Superior temporal gyrus (tissue), 1 donor: ENCODE data around the gene RPLP1.

Experiments used
- DNase-seq: peaks from one replicate; pipeline ENCODE4 v3.0.0-alpha.2; 2016; ENCODE audit errors: extremely low spot score

The RPLP1 gene

DNA sequence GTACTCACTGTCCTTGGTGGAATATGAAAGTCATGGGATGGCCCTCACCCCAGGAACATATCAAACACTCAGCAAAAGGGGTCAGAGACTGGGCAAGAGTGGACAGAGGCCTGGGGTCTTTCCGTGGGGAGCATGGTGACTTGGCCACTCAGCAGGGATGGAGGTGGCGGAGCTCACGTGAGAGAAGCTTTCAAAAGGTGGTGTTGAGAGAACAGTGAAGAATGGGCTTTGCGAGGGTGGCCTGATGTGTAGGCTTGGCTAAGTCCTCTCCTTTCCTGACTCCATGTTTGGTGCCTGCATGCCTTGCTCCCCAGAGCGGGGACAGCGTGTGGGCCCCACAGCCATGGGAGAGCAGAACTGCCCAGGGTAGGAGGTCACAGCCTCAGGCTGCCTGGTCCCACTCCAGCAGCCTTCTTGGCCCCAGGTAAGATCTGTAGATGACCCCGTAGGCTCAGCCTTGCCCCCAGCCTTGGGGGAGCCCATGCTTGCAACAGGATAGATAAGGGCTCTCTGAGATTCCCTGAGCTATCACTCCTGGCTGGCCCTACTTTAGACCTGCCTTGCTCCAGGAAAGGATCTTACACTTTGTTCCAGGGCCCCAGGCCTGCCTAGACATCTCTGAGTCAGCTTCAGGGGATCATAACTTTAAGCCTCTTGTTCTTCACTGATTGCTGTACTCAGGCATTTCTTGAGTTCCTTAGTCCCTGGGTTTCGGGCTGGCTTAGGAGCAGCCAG is 17.0 kb downstream of the RPLP1 start:
- no peak for DNase-seq

DNA sequence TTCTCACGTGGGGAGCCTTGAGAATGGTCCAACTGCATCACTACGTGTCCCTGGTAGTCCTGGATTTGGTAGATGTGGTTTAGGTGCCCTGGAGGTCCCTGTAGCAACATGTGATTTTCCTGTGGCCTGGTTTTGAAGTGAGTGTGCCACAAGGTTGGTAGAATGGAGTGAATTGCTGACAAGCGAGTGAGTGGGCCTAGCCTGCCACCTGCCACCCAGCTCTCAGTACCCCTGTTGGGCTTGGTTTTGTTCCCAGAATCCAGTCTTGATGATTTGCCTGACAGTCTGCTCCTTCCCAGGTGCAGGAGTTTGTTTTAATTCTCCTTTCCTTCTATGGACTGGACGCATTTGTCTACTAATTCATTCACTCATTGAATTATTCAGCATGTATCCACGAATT is 19.4 kb downstream of the RPLP1 start:
- DNase-seq, result no peak

DNA sequence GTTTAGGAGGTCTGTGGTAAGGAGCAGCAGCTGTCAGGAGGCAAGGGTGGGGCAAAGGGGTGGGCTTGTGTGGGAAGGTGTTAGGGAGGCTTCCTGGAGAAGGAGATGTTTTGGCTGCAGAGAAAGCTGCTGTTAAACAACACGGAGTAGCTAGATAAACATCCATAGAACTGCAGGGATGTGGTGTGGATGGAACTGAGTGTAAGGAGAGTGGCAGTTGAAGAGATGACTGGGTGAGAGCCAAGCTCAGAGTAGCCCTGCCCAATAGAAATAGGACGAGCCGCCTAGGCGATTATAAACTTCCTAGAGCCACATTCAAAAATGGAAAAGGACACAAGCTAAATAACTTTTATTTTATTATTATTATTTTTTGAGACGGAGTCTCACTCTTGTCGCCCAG is 19.9 kb downstream of the RPLP1 start:
- DNase-seq, result no peak

DNA sequence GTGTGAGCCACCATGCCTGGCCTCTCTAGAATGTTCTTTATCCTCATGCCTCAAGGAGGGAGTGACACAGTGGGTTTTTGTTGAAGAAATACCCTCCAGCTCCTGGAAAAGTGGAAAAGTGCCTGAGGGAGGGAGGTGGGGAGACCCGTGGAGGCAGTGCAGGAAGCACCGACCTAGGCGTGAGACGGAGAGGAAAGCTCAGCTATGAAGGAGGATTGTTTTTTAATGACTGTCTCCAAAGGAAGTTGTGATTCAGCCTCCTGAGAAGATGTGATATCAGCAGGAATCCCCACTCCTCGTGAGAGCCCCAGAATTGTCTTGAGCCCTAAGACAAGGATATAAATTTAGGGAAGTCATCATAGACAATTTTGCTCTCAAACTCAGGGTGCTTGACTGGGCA is 21.7 kb downstream of the RPLP1 start:
- no peak for DNase-seq

DNA sequence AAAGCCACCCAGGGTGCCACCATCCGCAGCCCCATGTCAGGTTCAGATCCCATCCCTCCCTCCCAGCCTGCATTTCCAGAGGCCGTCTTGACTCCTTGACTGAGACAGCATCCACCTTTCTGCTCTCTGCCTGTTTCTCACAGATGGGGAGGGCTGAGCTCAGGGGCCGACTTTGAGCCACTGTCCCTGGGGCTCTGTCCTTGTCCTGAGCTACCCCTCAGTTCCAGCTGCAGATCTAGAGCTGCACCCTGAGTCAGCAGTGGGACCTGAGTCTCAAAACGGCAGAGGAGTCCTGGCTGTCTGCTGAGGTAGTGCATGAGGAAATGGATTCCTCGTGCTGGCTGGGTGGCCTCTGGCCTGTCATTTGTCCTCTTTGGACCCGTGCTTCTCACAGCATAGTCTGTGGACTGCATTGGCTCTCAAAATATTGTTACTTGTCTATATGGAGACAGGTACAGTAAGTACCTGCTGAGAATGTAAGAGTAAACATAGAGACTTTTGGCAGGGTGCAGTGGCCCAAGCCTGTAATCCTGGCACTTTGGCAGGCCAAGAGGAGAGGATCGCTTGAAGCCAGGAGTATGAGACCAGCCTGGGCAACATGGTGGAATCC is 22.3 kb downstream of the RPLP1 start:
- DNase-seq, result no peak

DNA sequence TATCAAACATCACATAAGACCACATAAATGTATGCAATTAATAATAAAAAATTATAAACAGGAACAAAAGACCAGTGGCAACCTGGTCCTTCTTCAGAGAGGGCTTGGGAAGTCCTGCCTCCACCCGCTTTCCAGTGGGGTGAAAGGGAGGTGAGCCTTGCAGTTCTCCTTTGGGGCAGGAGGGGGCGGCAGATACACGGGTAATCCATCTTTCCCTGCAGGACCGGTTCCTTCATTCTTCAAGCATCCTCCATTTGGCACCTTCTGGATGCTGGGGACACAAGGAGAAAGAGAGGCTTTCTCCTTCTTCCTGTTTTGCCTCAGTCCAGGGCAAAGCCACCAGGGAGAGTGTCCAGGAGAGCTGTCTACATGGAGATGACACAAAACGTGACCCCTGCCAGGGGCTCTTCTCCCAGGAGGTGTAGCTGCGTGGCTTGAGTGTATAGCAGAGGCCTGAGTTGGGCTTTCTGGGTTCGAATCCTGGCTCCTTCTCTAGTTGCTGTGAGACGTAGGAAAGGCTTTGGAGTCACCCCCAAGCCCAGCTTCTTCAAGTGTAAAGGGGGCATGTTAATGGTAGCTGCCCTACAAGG is 23.2 kb downstream of the RPLP1 start:
- peak; percentile 83 for DNase-seq

DNA sequence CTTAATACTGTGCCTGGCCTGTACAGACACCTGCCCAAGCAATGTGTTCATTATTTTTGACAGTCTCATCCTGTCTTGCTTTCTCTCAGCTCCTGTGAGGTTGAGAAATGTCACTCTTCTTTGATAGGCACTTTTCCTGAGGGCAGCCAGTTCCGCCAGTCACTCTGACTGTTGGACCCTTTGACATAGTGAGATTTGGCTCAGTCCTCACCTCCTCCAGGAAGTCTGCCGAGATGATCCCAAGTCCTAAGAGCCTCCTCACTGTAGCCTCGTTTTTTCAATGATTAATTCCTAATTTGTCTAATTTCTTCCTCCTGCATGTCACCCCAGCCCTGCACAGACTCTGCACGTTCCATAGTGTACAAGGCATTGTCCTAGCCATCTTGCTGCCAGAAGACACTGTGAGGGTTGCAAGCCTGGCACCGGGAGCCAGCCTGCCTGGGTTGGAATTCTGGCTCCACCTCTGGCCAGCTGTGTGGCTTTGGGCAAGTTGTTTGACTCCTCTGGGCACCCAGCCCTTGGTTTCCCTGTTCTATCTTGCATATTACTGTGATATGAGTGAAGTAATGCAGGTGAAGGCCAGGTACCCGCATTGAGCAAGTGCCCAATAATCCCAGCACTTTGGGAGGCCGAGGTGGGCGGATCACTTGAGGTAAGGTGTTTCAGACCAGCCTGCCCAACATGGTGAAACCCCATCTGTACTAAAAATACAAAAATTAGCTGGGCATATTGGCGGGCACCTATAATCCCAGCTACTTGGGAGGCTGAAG is 24.3 kb downstream of the RPLP1 start:
- DNase-seq, result no peak

DNA sequence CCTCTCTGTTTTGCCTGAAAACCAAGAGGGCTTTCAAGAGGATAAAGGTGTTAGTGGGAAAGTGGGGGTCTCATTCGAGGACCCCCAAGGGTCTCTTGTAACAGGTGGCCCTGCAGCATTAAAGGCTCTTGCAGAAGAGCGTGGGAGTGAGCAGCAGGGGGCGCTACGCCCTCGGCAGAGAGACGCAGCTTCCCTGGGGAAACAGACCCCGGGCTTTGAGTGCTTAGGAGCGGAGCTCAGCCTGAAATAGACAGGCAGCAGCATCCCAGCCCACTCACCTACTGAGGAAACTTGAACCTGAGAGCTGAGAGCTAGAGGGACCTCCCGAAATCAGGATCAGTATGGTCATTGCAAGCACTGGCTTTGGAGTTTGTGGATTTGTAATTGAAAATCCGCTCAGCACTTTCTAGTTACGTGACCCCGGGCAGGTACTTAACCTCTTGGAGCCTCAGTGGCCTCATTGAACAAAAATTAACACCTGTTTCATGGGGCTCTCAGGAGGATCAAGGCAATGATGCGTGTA is 25.7 kb downstream of the RPLP1 start:
- peak; percentile 65 for DNase-seq

DNA sequence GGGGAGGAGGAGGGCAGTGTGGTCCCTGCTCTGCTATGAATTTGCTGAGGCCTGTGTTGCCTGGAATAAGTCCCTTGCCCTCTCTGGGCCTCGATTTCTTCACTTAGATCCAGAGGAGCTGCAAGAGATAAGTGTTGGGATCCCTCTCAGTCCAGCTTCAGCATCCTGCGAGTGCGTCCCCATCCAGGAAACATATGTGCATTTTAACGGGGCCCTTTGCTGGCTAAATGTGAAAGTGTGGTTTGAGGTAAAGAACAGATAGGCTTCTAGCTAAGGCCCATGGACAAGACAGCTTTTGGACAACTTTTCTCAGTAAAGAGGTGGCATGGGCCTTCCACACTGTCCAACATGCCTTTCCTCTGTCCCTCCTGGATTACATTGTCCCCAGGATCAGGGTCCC is 26.5 kb downstream of the RPLP1 start:
- no peak for DNase-seq

DNA sequence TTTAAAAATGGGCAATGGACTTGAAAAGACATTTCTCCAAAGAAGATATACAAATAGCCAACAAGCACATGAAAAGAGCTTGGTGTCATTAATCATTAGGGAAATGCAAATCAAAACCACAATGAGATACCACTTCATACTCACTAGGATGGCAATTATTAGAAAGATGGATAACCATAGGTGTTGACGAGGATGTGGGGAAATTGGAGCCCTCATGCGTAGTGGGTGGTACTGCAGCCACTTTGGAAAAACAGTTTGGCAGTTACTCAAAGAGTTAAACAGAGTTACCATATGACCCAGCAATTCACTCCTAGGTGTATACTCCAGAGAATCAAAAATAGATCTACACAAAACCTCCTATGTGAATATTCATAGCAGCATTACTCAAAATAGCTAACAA is 27.4 kb downstream of the RPLP1 start:
- DNase-seq, result no peak

DNA sequence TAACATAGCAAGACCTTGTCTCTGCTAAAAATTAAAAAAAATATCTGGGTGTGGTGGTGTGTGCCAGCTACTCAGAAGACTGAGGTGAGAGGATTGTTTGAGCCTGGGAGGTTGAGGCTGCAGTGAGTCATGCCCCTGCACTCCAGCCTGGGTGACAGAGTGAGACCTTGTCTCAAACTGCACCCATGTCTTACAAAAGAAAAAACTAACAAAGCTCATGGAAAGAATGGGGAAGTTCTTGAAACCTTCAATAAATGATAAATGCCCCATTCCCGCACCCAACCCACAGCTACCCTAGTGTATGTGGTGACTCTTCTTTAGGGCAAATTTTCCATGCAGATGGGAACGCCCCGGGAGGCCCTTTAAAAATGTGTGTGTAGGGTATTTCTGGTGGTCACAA is 28.3 kb downstream of the RPLP1 start:
- no peak for DNase-seq

DNA sequence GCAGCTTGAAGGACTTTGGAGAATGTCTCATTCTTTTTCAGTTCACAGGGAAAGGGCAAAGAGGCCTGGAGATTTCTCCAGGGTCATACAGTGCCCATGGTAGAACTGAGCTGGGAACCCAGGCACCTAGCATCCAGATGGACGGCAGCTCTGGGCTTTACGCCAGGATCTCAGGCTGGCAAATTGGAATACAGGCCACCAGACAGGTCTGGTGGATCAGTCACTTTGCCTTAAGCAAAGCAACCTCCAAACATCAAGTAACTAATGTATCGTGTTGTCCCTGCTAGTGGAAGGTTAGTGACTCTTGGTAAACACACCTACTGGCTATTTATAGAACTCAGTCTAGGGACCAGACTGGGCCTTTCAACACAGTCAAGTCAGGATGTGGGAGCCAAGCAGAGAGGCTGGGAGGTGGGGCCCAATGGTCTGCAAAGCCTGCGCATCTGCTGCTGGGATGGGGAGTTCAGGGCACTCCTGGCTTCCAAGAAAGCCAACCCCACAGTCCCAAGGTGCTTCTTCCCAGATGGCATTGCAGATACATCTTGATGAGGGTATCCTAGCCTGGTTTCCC is 30.2 kb downstream of the RPLP1 start:
- no peak for DNase-seq

DNA sequence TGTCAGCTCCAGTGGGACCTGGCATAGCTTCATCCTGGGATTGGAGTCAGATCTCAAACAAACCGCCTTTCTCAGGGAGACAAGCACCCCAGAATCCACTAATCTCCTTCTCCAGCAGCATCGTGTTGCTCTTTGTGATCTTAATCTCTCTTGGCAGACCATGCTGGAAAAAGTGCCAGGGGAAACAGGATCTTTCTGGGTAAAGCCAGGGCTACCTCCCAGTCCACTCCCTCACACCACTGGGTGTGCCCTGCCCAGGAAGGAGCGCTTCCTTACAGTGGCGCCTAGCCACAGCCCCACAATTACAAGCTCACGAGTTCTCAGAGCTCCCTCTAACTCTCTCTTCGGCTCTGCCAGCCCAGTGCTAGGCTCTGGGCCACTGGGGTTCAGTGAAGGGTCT is 32.2 kb downstream of the RPLP1 start:
- DNase-seq, result no peak

DNA sequence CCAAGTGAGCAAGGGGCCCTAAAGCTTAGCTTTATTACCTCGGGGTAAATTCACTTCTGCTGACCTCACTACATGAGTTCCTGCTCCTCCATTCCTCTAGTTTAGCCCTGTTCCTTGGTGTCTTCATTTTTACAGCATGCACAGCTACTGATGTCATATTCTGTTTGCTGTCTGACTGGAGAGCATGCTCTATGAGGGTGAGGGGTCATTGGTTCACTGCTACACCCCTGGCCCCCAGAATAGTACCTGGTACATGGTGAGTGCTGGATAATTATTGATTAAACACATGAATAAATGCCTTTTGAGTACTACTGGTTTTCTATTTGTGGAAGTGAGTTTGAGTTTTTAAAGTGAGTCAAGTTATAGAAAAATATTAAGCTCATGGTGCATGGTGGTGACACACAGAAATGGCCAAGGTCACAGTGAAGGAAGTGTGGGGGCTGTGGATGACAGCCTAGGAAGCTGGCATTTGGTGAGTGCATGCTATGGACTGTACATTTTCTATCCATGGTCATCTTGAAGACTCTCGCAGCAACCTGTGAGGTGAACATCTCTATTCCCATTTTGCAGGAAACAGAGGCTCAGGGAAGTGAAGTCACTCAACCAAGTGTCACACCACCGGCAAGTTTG is 34.0 kb downstream of the RPLP1 start:
- no peak for DNase-seq

DNA sequence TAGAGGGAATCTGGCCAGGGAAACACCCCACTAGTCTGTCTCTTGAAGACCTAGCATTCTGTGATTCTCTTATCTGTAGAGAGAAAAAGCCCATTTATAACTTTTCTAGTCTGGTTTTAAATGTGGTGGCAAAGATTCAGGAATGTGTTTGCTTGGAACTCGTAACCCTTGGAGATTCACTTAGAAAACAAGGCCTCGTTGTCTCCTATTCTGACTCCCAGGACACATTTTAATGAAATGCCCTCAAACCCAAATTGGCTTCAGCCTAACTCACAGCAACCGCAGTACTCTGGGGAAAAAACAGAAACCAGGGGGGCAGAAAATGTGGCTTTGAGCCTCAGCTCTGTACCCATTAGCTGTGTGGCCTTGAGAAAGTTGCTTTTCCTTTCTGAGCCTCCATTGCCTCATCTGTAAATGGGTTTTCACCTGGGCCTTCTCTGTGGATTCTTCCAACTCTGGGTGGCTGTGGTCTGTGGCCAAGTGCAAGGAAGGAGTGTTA is 36.5 kb downstream of the RPLP1 start:
- DNase-seq, result peak; percentile 48

DNA sequence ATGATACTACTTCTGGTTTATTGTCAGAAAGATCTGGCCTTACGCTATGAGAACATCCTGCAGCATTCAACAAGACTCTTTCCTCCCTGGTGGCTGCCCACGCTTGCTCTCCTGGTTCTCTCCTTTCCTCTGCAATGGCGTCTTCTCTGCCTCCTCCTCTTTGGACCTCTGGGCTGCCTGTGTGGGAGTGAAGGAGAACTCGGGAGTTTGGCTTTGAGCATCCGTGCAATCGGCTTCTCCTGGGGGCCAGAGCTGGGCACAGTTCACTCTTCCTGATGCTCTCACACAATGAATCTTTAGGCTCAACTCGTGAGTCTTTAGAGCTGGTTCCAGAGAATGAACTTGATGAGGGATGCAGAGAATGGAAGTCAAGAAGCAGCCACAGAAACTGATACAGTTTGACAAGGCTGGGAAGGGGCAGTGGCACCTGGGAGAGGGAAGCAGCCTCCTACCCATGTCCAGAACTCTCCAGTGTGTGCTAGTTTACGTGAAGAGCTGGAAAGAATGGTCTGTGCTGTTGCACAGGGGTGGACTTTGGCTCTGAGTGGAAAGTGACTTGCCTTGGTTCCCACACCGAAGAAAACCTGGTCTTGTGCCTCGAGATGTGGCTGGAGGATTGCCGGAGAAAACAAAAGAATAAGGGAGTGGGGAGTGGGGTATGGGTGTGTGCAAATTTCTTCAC is 37.9 kb downstream of the RPLP1 start:
- no peak for DNase-seq

DNA sequence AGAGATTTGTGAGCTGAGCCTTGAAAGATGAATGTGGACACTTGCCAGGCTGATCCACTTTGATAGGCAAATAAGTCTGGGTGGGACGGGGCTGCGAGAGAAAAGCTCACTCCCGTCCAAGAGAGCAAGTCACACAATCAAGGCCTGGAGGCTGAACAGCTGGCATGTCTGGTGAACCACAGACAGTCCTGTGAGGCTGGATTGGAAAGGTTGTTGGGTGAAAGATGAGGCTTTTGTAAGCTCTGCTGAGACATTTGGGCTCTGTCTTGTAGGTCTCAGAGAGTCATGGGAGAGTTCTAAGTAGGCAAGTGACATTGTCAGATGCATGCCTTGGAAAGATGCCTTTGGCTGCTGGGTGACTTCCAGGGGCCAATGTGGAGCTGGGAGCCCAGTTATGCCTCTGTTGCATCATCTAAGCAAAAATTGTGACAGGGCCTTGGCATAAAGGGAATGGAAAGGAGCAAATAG is 38.5 kb downstream of the RPLP1 start:
- DNase-seq, result no peak

DNA sequence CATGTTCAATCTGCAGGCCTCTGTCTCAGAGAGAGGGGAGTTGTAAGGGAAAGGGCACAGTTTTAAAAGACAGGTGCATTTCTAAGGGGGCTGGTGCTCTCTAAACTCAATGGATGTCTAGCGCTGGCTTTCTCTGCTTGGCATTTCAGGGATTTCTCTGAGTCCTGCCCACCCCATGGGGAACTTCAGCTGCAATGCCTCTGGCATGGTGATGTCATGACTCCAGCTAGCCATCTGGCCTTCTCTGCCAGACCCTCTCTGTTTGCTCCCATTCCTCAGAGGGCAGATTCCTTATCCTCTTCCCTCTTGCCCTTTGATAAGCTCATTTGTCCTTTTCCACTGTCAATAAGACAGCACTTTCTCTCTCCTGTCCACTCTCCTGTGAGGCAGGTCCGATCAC is 40.8 kb downstream of the RPLP1 start:
- no peak for DNase-seq

DNA sequence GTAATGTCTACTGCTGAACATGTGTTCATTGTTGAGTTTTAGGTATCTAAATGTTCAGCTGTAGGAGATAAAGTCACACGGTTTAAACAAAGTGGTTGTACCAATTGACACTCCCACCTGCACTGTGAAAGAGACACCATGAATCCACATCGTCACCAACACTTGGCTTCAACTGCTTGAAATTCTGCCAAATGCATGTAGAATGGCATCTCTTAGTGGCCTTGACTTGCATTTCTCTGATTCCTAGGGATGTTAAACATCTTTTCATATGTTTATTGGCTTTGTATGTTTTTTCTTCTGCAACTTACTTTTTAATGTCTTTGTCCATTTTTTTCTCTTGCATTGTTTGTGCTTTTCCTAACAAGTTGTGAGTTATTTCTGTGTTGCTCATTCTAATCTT is 43.4 kb downstream of the RPLP1 start:
- no peak for DNase-seq

DNA sequence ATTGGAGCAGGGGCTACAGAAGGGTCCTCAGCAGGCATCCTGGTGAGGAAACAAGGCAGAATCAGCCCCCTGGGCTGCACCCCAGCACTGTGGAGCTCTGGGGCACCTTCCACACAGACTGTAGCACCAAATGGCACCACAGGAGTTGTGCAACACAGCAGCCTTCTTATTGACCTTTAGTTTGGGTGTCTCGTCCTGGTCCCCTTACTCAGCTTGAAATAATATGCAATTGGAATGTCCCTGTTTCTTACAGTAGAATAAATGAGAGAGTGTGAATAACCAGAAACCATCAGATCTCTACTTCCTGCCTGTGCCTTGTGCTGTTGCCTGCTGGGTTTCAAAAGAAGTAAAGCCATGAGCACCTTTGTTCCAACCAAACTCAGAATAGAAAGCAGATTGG is 44.5 kb downstream of the RPLP1 start:
- no peak for DNase-seq

DNA sequence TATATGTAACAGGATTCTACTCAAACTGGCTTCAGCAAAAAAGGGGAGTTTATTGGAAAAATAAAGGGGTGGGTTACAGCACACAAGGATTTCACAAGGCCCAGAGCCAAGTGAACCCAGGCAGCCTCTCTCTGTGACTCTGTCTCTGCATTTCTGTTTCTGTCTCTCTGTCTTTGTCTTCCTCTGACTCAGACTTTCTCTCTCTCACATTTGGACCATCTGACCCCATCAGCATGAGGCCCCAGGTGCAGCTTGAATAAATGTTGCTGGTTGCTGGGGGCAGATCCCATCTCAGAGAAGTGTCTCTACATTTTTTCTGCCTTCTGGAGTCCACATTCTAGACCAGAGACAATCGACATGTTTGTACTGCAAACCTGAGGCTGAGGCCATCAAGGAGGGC is 45.0 kb downstream of the RPLP1 start:
- no peak for DNase-seq
